LNCaP clone FGC (cell line): ENCODE data around the gene SSH2.
A peak's percentile ranks its signal among the peaks of the same experiment; 100 is the strongest.

Source experiments
- DNase-seq: peaks from one replicate; pipeline ENCODE4 v3.0.0-alpha.2; 2011; ENCODE audit warnings: low read depth
- H3K4me3 ChIP-seq: 2 replicates; pipeline ENCODE4 v1.5.1; 2011; ENCODE audit warnings: mild to moderate bottlenecking, low read depth, low read length, control low read depth
- TF ChIP-seq, protein P1 (sequence below): IDR thresholded peaks from 2 replicates; pipeline ENCODE4 v1.5.1; 2012; ENCODE audit warnings: mild to moderate bottlenecking; ENCODE audit not compliant: control insufficient read depth, insufficient read depth; ENCODE audit errors: extremely low read depth

SSH2 gene

DNA sequence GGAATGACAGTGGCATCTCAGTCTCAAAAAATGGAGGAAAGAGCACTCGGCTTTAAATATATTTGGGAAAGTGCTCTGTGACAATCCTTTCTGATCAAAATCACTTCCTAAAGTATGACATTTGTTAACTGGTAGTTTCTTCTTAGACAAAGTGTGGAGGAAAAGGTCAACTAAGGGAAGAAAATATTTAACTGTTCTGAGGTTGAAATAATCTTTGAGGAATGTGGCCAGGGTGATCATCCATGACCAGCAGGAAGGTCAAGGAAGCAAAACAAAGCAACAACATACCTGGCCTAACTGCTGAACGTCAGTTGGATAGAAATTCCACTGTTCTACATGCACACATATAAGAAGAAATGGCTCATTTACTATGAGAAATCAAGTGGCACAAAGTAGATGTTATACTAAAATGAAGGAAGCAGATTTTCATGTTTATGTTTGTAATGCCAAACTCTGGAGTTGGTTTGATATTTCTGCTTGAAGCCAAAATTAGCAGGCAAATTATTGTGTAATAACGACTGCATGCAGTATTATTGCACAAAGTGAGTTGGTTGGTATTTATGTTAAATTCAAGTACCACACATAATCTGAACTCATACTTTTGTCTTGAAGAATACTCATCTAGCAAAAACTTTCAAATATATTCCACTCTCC is 220.0 kb downstream of the SSH2 start:
- H3K4me3 ChIP-seq, result no peak overlapping the region
- TF ChIP-seq, protein P1, sequence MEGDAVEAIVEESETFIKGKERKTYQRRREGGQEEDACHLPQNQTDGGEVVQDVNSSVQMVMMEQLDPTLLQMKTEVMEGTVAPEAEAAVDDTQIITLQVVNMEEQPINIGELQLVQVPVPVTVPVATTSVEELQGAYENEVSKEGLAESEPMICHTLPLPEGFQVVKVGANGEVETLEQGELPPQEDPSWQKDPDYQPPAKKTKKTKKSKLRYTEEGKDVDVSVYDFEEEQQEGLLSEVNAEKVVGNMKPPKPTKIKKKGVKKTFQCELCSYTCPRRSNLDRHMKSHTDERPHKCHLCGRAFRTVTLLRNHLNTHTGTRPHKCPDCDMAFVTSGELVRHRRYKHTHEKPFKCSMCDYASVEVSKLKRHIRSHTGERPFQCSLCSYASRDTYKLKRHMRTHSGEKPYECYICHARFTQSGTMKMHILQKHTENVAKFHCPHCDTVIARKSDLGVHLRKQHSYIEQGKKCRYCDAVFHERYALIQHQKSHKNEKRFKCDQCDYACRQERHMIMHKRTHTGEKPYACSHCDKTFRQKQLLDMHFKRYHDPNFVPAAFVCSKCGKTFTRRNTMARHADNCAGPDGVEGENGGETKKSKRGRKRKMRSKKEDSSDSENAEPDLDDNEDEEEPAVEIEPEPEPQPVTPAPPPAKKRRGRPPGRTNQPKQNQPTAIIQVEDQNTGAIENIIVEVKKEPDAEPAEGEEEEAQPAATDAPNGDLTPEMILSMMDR, result no peak
- no peak for DNase-seq

DNA sequence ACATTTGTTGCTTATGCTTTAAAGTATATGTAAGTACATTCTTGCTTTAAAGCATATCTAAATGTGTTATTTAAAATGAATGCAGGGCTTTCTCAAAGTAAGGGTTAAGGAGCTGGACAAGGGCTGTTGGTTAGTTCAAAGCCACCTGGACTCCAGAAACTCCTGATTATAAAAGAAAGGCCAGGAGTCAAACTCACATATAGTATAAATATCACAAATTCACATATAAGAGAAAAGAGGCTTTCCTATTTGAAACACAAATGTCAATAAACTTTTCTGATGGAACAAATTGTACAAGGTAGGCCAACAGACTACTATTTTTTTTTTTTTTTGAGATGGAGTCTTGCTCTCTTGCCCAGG is 222.8 kb downstream of the SSH2 start:
- no peak overlapping the region for H3K4me3 ChIP-seq
- TF ChIP-seq, protein P1, result no peak

DNA sequence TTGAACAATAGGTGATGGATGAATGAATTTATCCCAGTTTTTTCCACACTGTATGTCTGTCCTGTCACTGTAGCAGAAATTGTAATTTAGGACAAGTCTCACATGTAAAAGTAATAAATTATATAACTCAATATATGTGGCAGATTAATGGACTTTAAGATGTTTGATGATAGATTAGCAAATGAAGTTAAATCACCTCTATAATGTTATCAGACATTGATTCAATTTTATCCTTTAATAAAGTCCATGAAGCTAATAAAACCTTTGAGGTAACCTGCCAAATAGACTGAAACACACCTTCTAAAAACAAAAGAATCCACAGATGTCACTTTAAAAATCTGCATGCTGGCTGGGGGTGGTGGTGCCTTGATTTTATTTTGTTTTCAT is 224.0 kb downstream of the SSH2 start:
- TF ChIP-seq, protein P1, result no peak
- no peak for DNase-seq
- no peak overlapping the region for H3K4me3 ChIP-seq

More for the DNA sequence above, 222.8 kb downstream of the SSH2 start:
- DNase-seq, result no peak

DNA sequence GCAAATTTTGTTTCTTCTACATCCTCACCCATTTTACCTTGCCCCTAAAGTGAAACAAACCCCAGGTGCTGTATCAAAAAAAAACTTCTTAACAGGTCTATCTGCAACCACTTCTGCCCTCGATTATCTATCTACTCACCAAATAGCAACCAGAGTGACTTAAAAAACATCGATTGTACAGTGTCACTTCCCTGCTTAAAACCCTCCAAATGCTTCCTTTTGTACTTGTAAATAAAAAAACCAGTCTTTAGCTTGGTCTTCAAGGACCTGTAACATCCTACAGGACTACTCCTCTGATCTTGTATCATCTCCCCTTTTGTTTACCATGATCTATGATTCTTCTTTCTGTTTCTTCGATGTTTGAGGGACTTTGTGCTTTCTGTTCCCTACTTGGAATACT is 224.6 kb downstream of the SSH2 start:
- DNase-seq, result no peak
- TF ChIP-seq, protein P1, result no peak
- no peak overlapping the region for H3K4me3 ChIP-seq

DNA sequence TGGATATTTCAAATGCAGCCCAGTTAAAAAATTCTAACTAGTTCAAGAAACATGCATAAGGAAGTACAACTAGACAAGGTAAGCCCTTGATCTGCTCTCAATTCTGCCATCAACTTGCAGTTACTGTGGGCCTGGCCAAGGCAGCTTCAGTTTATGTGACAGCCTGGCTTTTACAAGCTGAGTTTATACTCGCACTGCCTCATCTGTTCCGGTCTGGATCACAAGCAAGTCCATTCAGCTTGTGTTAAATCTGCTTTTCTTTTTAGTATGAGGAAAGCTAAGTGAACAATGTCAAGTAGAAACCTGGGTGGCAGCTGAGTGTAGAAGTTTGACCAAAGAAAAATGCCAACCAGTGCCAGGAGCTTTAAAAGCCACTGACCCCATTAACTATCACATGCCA is 230.7 kb downstream of the SSH2 start:
- TF ChIP-seq, protein P1, result no peak
- peak; percentile 44 for DNase-seq

DNA sequence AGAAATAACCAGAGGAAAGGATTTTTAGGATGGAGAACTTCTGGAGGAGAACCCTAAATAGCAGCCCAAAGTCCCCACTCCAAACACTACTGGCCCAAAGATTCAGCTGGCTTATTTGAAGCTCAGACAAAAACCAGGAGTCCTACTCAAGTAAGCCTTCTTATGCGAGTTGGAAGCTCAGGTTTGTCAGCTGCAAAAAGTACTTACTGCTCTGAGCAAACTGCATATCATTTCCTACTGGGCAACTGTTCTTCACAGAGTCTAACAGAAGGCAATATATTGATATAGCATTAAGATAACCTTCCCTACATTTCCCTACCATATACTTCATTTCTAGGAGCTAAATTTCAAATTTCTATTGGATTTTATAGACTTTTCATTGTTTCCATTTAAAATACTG is 231.2 kb downstream of the SSH2 start:
- no peak for DNase-seq

More for the DNA sequence above, 230.7 kb downstream of the SSH2 start:
- H3K4me3 ChIP-seq, result no peak overlapping the region

More for the DNA sequence above, 231.2 kb downstream of the SSH2 start:
- TF ChIP-seq, protein P1, result no peak
- no peak overlapping the region for H3K4me3 ChIP-seq
